HEK293 (cell line): ENCODE results near the gene RNASE8.

Source experiments
- CTCF ChIA-PET: fragments of 350-600 bp; formaldehyde crosslinking; extraction: SDS; loops from one replicate; lab custom pipeline; 2021; ENCODE audit warnings: antibody characterized with exemption; lab: Yijun Ruan, JAX
- POLR2A ChIA-PET: fragments of 300-600 bp; formaldehyde crosslinking; extraction: SDS; loops from one replicate; lab custom pipeline; 2020; ENCODE audit warnings: antibody characterized with exemption, inconsistent platforms; lab: Yijun Ruan, JAX
- H3K27ac ChIP-seq: fragments of 200-500 bp; sonication (Bioruptor generic); 2 replicates; pipeline ENCODE4 v1.5.1; 2014; ENCODE audit warnings: low read depth, low read length, control low read depth, inconsistent platforms; ENCODE audit errors: extremely low read depth
- H3K36me3 ChIP-seq, 2 experiments: fragments of 200-500 bp in 1 of 2; sonication (Bioruptor generic) in 1 of 2; 1 replicate in 1 of 2; 2 replicates in 1 of 2; pipeline ENCODE4 v1.5.1; 2014 to 2017; ENCODE audit warnings: inconsistent platforms in 2 of 2, low read length in 2 of 2; ENCODE audit not compliant: control insufficient read depth in 2 of 2, insufficient read depth in 1 of 2
- H3K4me1 ChIP-seq: fragments of 200-500 bp; sonication (Bioruptor generic); 2 replicates; pipeline ENCODE4 v1.5.1; 2014; ENCODE audit warnings: mild to moderate bottlenecking, low read length, inconsistent platforms; ENCODE audit not compliant: control insufficient read depth, insufficient read depth
- H3K4me3 ChIP-seq: 2 replicates; pipeline ENCODE4 v1.5.1; 2011; ENCODE audit warnings: low read depth, mild to moderate bottlenecking, control low read depth, low read length, moderate library complexity
- H3K9me3 ChIP-seq: fragments of 200-500 bp; sonication (Bioruptor generic); 2 replicates; pipeline ENCODE4 v1.5.1; 2014; ENCODE audit warnings: low read depth, low read length, inconsistent platforms; ENCODE audit not compliant: control insufficient read depth, insufficient read depth
- BCL11A ChIP-seq: fragments of 450-650 bp; formaldehyde crosslinking; IDR thresholded peaks from 2 replicates; pipeline ENCODE4 v1.5.1; 2016; ENCODE audit warnings: low read depth, missing biosample characterization, missing genetic modification characterization
- ELK4 ChIP-seq: IDR thresholded peaks from 2 replicates; pipeline ENCODE4 v1.6.1; 2011; ENCODE audit warnings: mild to moderate bottlenecking, low read depth, low read length, borderline replicate concordance
- FEZF1 ChIP-seq: fragments of 450-650 bp; formaldehyde crosslinking; IDR thresholded peaks from 2 replicates; pipeline ENCODE4 v1.5.1; 2016; ENCODE audit warnings: missing biosample characterization, missing genetic modification characterization
- HIC1 ChIP-seq: fragments of 450-650 bp; formaldehyde crosslinking; IDR thresholded peaks from 2 replicates; pipeline ENCODE4 v1.5.1; 2016; ENCODE audit warnings: missing biosample characterization, missing genetic modification characterization
- PRDM2 ChIP-seq: fragments of 450-650 bp; formaldehyde crosslinking; IDR thresholded peaks from 2 replicates; pipeline ENCODE4 v1.5.1; 2016; ENCODE audit warnings: missing biosample characterization, missing genetic modification characterization, borderline replicate concordance
- ZBTB6 ChIP-seq: fragments of 450-650 bp; formaldehyde crosslinking; IDR thresholded peaks from 2 replicates; pipeline ENCODE4 v1.5.1; 2017; ENCODE audit warnings: missing biosample characterization, missing genetic modification characterization
- ZNF280D ChIP-seq: fragments of 450-650 bp; formaldehyde crosslinking; IDR thresholded peaks from 2 replicates; pipeline ENCODE4 v1.5.1; 2016; ENCODE audit warnings: missing biosample characterization, missing genetic modification characterization
- ZNF518A ChIP-seq: fragments of 450-650 bp; formaldehyde crosslinking; conservative IDR thresholded peaks from 2 replicates; pipeline ENCODE4 v1.5.1; 2016; ENCODE audit warnings: low read depth, missing biosample characterization, missing genetic modification characterization
- ZNF544 ChIP-seq: fragments of 450-650 bp; formaldehyde crosslinking; IDR thresholded peaks from 2 replicates; pipeline ENCODE4 v1.5.0; 2017; ENCODE audit warnings: missing biosample characterization, missing genetic modification characterization
- ZNF76 ChIP-seq: fragments of 450-650 bp; formaldehyde crosslinking; IDR thresholded peaks from 2 replicates; pipeline ENCODE4; 2016; ENCODE audit warnings: low read depth, missing biosample characterization, missing genetic modification characterization, borderline replicate concordance
- ZSCAN4 ChIP-seq: fragments of 450-650 bp; formaldehyde crosslinking; IDR thresholded peaks from 2 replicates; pipeline ENCODE4 v1.5.1; 2017; ENCODE audit warnings: missing biosample characterization, missing genetic modification characterization

Gene RNASE8

GRCh38 chr14:21025371-21026273 is 32.0 kb upstream of the RNASE8 start:
- peaks cover 10% of the 10 kb centered on the region; the same call in 1 of the 2 replicates for H3K4me1 ChIP-seq
- ChIA-PET CTCF (interaction anchor here (0.5 to 3.7 kb wide), 4 partner anchors 10 to 110 kb away, joined by 3 to 34 read pairs (median 4); no protein-coding TSS in a partner anchor), POLR2A (interaction anchor here (0.7 to 1.2 kb wide), 3 partner anchors 11 to 46 kb away, joined by 3 to 8 read pairs (median 5); partner anchors contain the start of gene ARHGEF40)
- peak overlapping the region; percentile 69 for H3K4me3 ChIP-seq
- H3K9me3 ChIP-seq = no peaks in the 10 kb centered on the region
- H3K36me3 ChIP-seq = peaks cover 0 to 17% of the 10 kb centered on the region in 2 experiments; a peak in 1 of 3 replicates
- no peak overlapping the region for H3K27ac ChIP-seq
- no peak for TF ChIP-seq ZNF518A (tag by site-specific recombination)
- TF ChIP-seq ZNF544 (tag by site-specific recombination) = no peak
- TF ChIP-seq ZBTB6 (tag by site-specific recombination) = no peak
- no peak for TF ChIP-seq ELK4
- TF ChIP-seq ZSCAN4 = peak; percentile 34; the same call in 1 of the 2 replicates
- no peak for TF ChIP-seq ZNF76 (tag by site-specific recombination)
- no peak for TF ChIP-seq BCL11A
- no peak for TF ChIP-seq PRDM2 (tag by site-specific recombination)
- TF ChIP-seq HIC1 (tag by site-specific recombination) = no peak
- no peak for TF ChIP-seq FEZF1 (tag by site-specific recombination)
- TF ChIP-seq ZNF280D (tag by site-specific recombination) = no peak
